Panc1 (cell line): ENCODE measurements around the gene SHISA5.
A peak's percentile ranks its signal among the peaks of the same experiment; 100 is the strongest.

ENCODE experiments used
- SIN3A ChIP-seq: IDR thresholded peaks from 2 replicates; pipeline ENCODE4 v1.6.1; 2012; ENCODE audit warnings: low read depth, mild to moderate bottlenecking, low read length, moderate library complexity, borderline replicate concordance; ENCODE audit not compliant: insufficient read depth
- TF ChIP-seq, protein P1 (sequence below): fragments of 450-650 bp; IDR thresholded peaks from 2 replicates; pipeline ENCODE4 v1.5.1; 2017; ENCODE audit warnings: mild to moderate bottlenecking

DNA sequence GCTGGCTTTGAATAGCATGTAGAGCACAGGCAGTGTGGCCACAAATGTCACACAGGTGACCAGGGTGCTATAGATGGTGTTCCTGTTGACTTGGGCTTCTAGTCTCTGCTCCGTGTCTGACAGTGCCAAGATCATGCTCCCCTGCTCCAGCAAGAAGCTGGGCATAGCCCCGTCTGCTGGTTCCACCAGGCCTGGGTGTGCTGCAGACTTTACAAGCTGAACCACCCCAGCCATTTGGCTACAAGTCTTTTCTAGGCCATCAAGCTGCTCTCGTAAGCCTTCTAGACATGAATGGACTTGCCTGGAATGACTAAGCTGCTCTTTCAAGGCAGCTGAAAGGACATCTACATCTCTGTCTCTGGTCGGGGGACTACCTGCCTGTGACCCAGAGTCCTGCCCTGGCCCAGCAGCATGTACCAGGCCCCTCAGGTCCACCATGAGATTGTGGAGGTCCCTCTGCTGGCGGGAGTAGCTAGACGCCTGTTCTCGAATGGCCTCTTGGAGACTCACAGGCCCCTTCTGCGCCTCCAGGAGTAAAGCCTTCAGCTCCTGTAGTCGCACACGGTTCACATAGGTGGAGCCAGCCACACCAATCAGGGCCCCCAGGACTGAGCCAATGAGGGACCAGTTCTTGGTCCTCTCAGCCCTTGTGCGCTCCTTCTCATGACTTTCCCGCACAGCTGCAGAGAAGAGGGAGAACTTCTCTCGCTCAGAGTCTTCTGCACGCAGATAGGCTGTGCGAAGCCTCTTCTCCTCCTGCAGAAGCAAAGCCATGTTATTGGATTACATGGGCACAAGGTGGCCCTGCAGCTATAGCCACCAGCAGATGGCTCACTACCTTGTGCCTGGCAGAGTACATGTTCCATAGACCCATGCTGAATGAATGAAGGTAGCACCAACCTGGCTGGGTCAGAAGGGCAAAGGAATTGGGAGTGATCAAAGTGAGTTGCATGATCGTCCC is 71.3 kb downstream of the SHISA5 start:
- TF ChIP-seq, protein P1, sequence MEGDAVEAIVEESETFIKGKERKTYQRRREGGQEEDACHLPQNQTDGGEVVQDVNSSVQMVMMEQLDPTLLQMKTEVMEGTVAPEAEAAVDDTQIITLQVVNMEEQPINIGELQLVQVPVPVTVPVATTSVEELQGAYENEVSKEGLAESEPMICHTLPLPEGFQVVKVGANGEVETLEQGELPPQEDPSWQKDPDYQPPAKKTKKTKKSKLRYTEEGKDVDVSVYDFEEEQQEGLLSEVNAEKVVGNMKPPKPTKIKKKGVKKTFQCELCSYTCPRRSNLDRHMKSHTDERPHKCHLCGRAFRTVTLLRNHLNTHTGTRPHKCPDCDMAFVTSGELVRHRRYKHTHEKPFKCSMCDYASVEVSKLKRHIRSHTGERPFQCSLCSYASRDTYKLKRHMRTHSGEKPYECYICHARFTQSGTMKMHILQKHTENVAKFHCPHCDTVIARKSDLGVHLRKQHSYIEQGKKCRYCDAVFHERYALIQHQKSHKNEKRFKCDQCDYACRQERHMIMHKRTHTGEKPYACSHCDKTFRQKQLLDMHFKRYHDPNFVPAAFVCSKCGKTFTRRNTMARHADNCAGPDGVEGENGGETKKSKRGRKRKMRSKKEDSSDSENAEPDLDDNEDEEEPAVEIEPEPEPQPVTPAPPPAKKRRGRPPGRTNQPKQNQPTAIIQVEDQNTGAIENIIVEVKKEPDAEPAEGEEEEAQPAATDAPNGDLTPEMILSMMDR, result peak; percentile 62
- no peak for TF ChIP-seq SIN3A
